Activated CD8-positive, alpha-beta memory T cell treated with anti-CD3 and anti-CD28 coated beads, Interleukin-2, amount 50 U/mL, for 48 hours (primary cell): ENCODE measurements around the gene HSPBP1.
A peak's percentile ranks its signal among the peaks of the same experiment; 100 is the strongest.

Source experiments
- DNase-seq: peaks from one replicate; pipeline ENCODE4 v3.0.0-alpha.2; 2020

The HSPBP1 gene

DNA sequence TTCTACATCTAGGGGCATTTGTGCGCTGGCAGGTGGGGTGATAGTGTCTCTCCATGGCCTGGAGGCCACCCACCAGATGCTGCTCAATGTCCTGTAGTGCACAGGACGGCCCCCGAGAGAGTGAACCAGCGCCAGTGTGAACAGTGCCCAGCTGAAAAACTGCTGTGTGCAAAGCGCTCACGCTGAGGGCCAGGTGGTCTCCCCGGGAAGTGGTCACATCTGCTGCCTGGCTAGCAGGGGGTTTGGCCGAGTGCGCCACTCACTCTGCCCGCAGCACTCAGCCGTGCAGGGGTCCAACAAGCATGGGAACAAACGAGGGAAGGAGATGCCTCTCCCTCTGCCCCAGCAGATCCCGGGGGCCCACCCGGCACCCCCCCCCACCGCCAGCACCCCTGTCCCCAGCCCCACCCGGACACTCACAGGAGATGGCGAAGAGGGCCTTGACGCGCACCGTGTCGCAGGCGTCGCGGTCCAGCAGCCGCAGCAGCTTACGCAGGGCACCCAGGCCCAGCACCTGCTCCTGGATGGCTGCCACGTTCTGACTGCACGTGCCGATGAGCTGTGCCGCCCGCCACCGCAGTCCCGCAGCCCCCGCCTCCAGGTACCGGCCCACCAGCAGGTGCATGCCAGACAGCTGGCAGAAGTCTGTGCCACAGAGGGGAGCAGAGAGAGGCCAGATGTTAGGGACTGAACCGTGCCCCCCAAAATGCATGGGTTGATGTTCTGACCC is 5.8 kb downstream of the HSPBP1 start:
- DNase-seq, result no peak

DNA sequence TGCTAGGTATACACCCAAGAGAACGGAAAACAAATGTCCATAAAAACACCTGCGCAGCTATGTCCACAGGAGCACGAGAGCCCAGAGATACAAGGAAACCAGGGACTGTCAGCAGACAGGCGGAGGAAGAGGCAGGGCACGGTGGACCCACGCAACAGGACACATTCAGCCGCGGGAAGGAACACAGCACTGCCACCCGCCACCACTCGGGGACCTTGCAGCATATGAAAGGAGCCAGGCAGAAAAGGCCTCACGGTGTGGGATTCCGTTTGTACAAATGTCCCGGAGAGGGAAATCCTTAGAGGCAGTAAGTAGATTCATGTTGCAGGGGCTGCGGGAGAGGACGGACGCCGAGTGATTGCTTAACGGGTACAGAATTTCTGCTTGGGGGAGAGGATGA is 7.8 kb downstream of the HSPBP1 start:
- no peak for DNase-seq

DNA sequence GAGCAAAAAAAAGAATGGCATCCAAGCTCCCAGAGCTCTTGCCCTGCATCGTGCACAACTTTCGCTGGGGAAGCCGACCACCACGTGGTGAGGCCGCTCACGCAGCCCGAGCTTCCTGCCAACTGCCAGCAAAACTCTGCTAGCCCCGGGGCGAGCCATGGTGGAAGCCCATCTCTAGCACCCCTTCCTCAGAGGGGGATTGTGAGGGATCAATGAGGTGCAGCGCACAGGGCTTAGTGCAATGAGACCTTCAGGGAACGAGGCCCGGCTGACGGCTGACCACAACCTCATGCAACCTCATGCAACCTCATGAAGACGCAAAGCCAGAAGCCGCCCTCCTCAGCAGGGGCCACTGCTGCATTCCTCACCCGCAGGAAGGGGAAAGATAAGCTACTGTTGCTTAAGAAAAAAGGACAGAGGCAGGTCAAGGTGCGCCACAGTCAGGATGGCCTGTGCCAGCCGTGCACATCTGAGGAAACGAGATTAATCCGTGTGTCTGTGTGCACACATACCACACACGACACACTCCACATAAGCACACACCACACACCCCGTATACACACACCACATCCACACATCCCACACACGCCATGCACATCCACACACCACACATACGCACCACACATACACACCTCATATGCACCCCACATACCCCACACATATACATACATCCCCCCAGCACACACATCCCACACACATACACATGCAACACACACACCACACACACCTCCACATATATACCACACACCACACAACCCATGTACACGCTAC is 9.6 kb downstream of the HSPBP1 start:
- no peak for DNase-seq

DNA sequence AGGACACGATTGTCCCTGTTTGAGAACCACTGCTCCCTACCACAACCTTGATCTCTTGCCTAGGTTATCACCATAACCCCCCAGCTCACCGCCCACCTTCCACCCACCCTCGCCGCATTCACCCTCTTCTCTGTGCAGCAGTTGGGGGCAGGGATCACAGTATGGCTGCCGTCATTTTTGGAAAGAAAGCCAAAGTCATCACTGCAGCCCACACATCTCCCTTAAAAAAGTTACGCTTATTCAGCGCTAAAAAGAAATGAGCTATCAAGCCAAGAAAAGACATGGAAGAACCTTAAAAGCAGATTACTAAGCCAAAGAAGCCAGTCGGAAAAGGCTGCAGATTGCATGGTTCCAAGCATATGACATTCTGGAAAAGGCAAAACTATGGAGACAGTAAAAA is 10.6 kb downstream of the HSPBP1 start:
- no peak for DNase-seq

DNA sequence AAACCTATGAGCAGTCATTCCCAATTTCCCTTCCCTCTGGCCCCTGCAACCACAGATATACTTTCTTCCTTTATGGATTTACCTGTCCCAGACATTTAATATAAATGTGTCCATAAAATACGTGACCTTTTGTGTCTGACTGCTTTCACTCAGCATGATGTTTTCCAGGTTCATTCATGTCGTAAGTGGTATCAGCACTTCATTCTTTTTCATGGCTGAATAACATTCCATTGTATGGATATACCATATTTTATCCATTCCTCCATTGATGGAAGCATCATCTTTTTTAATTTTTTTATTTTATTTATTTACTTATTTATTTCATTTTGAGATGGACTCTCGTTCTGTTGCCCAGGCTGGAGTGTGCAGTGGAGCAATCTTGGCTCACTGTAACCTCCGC is 13.1 kb downstream of the HSPBP1 start:
- no peak for DNase-seq

DNA sequence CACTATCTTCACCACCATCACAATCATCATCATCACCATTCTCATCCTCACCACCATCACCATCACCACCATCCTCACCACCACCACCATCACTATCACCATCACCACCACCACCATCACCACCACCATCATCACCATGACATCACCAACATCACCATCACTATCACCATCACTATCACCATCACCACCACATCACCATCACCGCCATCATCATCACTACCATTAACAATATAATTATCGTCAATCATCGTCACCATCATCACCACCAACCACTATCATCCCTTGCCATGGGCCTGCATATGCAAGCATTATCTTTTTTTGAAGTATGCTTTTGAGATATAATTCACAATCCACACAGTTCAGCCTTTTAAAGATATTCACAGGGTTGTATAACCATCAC is 13.5 kb downstream of the HSPBP1 start:
- DNase-seq, result no peak

DNA sequence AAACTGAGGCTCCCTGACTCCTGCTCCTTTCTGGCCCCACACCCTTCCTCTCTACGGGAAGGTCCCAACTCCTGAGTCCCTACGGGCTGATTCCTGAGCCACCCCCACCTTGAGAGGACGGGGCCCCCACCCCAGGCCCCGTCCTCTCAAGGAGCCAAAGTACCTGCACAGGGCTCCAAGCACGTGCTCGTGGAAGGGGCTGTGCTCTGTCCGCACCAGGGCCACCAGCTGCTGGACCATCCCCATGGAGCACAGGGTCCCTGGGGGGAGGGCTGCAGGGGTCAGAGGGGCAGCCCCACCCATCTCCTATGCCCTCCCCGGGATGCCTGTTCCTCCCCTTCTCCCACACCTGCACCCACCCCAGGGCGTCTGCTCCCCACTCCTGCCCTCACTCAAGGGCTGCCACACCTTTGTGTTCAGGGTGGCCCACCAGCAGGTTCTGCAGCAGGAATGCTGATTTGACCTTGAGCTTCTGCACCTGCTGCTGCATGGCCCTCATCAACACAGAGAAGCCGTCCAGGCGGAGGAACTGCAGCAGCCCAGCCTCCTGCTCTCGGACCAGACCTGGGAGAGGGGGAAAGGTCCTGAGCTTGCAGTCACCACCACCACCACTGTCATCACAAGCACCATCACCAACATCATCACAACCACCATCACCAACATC is 14.1 kb downstream of the HSPBP1 start:
- DNase-seq, result no peak

DNA sequence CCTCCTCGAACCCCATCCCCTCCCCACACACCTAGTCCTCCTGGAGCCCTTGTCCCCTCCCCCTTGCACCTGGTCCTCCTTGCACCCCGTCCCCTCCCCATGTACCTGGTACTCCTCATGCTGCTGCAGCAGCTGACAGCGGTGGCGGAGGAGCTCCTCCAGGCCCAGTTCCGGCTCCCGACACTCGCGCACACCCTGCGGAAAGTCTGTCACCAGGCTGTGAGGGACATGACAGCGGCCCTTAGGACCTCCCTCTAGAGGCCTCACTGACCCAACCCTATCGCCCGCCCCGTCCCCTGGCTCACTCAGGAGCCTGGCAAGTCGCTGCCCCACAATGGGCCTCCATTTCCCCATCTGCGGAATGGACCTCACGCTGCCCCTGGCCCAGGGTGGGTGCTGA is 14.7 kb downstream of the HSPBP1 start:
- DNase-seq, result no peak

DNA sequence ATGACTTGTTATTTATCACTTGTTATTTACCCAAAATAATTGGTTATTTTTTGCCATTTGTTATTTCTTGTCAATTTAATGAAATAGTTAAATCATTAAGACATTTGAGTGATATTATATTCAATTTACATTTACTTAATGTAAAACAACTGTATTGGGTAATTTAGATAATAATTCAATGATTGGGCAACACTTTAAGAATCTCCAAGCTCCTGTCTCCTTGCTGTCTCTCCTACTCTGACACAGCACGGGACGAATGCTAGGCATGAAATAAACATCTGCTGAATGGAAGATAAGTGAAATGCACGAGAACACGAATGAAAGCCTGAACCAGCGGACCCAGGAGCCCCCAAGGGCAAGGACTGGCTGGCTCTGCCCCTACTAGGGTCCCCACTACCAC is 15.4 kb downstream of the HSPBP1 start:
- no peak for DNase-seq

DNA sequence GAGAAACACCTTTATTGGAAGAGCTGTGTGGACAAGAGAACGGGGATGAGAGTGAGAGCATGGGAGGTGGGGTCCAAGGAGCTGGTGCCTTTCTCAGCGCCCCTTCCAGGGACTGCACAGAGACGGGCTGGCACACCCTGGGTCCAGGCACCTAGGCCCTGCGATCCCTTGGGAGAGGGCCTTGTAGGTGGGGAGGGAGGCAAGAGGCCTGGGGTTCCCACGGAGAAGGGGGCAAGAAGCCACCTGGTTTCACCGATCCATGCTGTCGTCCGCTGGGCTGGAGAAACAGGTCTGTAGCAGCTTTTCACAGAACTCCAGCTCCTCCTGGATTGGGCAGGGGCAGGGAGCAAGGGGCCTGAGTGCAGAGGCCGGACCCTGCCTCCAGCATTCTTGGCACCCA is 17.6 kb downstream of the HSPBP1 start:
- DNase-seq, result no peak

DNA sequence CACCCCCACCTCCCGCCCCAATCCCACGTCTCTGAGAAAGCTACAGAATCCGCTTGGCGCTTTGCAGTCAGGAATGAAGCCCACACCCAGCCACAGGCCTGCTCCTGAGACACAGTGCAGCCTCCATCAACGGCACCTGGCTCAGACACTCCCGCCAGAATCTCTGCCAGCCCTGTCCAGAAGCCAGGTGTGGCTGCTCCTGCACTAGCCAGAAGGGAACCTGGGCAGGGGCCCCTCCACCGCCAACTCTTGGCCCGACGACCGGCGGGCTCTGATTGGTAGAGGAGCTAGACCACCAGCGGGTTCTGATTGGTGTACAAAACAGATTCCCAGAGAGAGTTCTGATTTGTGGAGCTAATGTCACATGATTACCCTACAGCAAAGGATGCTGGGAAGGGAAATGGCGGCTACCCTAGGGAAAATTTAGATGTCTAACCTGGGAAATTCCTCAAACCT is 18.2 kb downstream of the HSPBP1 start:
- no peak for DNase-seq

DNA sequence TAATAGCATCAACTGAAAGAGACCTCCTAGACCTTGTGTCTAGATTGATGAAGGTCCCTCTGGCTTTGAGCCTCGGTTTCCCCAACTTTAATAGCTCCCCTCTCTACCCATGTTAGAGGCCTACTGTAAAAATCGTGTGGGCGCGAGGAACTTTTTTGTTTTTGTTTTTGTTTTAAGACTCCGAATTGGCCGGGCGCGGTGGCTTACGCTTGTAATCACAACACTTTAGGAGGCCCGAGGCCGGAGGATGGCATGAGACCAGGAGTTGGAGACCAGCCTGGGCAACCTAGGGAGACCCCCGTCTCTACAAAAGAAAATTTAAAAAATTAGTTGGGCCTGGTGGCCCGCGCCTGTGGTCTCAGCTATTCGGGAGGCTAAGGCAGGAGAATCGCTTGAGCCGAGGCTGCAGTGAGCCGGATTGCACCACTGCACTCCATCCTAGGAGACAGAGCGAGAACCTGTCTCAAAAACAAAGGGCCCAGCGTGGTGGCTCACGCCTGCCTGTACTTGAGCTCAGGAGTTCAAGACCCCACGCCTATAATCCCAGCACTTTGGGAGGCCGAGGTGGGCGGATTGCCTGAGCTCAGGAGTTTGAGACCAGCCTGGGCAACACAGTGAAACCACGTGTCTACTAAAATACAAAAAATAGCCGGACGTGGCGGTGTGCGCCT is 20.2 kb downstream of the HSPBP1 start:
- no peak for DNase-seq

DNA sequence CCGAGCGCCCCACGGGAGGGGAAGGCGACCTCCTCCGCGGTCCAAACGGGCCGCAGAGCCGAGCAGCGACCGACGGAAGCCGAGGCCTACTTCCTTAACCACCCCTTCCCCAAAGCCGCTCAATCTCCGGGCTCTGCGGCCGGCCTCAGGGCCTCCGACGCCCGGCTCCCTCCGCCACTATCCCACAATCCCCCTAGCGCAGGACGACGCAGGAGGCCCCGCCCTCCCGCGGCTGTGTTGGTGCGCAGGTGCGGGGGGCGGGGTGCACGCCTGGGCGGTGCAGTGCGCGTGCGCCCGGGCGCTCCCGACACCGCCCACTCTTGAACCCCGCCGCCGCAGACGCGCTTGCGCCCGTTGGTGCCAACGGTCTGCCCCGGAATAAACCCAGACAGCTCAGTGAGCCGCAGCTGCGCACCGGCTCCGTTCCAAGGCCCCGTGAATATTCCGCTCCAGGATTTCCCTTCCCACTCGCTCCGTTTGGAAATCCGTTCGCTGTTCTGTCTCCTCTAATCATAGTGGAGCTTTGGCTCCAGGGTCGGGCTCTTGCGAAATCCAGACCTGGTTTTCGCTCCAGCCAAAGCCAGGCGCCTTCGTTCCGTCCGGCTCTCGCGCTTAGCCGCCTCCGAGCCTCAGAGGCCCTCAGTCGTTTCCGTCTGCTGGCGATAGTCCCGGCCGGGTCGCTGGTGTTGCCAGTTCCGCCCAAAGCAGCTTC is 20.9 kb downstream of the HSPBP1 start, which contains the start of gene PPP6R1:
Gene PPP6R1, minus strand, starts transcription at position 190 of the 712 bp plus-strand sequence. CDS start 11,914 bp downstream, outside the sequence.
- DNase-seq, result peak; percentile 97

DNA sequence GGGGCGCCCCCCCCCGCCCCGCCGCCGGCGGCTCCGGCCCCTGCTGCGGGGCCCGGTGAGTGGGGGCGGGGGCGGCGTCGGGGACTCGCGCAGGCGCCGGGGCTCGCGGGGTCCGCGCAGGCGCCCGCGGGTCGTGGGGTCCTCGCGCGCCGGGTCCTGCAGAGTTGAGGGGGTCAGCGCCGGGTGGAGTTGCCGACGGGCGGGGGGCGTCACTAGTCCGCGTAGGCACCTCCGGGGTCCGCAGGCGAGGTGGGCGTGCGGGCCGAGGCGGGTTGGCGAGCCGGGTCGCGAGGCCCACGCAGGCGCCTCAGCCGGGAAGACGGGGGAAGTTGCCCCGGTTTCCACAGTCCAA is 21.5 kb downstream of the HSPBP1 start:
- peak; percentile 76 for DNase-seq

DNA sequence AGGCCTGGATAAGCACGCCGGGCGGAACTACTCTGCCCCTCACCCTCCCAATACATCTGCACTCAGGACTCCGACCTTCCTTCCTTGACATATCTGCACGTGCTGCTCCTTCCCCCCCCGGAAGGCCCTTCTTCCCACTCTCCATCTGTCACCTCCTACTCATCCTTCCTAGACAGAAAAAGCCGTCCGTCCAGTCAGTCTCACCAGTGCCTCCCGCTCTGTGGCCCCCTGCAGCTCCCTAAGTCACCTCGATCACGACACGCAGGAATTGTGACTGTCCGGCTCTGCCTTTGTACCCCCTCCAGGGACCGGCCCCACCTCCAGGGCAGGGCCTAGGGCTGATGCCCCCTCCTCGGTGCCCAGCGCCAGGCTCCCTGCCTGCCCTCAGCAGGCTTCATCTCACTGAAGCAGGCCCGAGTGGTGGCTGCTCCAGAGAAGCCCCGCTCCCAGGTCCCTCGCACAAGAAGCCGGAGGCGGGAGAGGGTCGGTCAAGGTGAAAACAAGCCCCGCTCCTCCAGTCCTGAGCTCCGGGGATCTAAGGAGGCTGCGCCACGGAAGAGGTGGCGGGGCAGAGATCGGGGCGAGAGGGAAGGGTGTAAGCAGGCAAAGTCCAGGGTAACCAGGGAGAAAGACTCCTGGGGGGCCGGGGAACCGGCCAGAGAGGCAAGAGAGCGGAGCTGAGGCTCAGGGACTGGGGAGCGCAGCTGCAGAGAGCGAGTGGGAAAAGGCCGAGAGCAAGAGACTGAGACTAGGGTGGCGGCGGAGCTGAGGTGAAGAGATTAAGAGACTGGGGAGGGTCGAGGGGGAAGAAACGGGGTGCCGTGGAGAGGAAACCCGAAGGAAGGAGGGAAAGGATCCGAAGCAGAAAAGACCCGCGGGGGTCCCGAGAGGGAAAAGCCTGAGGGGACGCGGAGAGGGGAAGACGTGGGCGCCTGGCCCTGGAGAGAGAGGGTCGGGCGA is 22.2 kb downstream of the HSPBP1 start:
- DNase-seq, result peak; percentile 71

DNA sequence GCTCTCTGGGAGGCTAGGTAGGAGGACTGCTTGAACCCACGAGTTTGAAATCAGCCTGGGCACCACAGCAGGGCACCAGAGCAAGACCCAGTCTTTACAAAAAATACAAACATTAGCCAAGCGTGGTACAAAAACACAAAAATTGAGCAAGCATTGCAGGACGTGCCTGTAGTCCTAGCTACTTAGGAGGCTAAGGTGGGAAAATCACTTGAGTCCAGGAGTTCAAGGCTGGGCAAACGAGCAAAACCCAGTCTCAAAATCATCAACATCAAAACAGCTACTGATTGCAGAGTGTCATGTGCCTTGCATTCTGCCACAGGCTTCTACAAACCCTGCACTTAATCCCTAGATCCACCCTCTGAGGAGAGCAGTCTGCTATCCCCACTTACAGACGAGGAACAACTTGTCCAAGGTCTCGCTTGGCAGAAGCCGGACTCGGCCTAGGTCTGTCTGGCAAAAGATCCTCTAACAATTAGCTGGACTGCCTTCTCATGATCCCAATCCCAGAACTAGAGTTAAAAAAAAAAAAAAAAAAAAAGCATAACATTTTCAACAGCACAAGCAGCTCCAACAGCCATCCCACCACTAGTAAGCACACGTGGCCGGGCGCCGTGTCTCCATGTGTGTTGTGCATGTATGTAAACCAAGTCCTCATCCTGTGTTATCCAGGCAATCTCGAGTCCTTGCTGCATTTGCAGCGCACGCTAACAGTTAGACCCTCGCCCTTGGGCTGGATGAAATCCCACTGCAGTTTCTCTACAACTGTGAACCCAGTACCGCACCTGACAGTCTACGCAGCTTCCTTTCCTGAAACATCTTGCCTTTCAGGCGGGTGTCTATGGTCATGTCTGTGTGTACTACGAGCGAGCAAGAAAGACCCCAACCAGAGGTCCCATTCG is 23.1 kb downstream of the HSPBP1 start:
- DNase-seq, result peak; percentile 61

DNA sequence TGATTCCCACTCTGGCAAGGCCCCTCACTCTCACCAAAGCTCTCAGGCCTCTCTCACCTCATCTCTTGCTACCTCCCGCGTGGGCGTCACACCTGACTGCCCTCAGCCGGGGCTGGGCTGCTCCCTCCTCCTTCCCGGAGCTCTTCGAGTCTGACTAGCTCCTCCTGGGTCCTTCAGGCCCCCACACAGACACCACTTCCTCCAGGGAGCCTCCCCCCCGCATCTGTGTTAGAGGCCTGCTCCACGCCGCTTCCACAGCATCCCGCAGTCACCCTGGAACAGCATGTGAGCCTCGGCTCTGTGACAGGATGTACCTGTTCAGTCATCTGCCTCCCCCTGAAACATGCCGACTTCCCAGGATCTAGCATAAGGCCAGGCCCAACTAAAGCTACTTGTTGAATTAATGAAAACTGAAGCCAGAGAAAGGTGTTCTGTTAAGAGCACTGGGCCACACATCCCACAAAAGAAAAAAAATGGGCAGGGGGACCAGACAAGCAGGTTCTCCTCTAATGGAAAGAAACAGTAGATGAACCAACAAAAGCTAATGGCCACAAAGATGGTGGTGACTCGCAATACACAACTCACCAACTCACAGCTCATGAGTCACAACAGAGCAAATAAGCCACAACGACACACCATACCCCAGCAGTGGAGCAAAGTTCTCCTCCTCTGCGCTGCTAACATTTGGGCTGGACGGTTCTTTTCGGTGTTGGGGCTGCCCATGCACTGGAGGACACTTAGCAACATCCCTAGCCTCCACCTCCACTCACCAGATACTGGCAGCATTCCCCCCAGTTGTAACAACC is 24.1 kb downstream of the HSPBP1 start:
- peak; percentile 81 for DNase-seq

DNA sequence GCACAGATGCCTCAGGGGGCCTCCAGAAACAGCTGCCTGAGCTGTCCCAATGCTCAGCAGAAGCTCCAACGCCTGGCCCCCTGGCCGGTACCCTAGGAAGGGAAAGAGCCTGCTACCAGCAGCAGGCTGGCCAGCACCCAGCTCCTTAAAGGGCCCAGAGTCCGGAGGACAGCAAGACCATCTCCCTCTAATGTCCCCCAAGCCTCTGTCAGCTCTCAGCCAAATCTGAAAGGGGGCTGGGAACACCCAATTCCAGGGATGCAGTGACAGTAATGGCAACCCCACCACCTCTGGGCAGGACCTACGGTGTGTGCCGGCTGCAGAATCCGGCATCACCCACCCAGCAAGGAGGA is 25.3 kb downstream of the HSPBP1 start:
- DNase-seq, result peak; percentile 59

DNA sequence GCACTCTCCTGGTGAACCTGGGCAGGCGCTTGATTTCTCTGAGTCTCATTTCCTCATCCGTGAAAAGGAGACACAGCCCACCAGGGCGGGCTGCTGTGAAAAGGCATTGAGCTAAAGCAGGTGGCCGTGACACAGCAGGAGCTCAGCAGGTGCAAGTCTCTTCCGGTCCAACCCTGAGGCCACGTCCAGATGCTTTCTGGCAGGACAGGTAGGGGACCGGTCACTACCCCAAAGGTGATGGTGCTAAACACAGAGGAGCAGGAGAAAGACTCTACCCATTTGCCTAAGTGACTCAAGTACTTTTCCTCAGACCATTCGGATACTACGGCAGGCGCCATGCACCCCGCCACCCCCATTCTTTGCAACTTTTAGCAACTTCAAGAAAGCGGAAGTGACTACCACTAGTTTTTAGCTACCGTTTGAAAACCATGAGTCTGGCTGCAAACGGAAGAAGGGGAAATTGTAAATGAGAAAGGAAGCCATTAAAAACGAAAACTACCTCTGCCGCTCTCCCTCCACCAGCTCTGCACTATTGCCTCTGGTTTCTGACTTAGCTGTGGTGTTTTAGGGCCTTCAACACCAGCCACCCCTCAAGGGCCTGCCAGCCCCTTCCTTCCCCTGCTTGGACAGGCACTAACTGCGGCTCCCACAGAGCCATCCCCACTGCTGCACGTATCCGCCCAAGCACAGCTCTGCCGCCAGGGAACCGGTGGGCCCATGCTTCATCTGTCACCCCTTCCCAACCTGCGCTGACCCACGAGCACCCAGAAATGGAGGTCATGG is 25.9 kb downstream of the HSPBP1 start:
- DNase-seq, result peak; percentile 71
